Measurements from ENCODE around the gene YBEY.
"Not testable (repeated sequence)": the region's sequence is repeated elsewhere in the genome, so short reads cannot be mapped to it uniquely, and the experiment has no call there.

- TF ChIP-seq CTCF (conservative IDR thresholded peaks at IDR 0.05); EZH2 (IDR thresholded peaks at IDR 0.05; ENCODE audit: low read depth): not testable (repeated sequence)
Observed at GRCh38 chr21:46310260-46310659, 24.1 kb downstream of the YBEY start.

Measured in PC-9 (cell line).